Measurements from ENCODE around the gene CASQ2.
A peak's percentile ranks its signal among the peaks of the same experiment; 100 is the strongest.

Gene CASQ2

GRCh38 chr1:115726570-115726969, 41.9 kb downstream of the CASQ2 start:
- DNase-seq, result no peak

- no peak for DNase-seq
These were observed 42.4 kb downstream of the CASQ2 start for GRCh38 chr1:115726161-115726560.

- no peak for DNase-seq
These were observed 42.9 kb downstream of the CASQ2 start for GRCh38 chr1:115725600-115725999.

- no peak for DNase-seq
These were observed 44.8 kb downstream of the CASQ2 start for GRCh38 chr1:115723756-115724155.

GRCh38 chr1:115722221-115722620, 46.3 kb downstream of the CASQ2 start:
- peak; percentile 6 for DNase-seq

GRCh38 chr1:115719285-115719684, 49.2 kb downstream of the CASQ2 start:
- DNase-seq, result no peak

GRCh38 chr1:115718011-115718754, 50.3 kb downstream of the CASQ2 start:
- DNase-seq, result no peak

GRCh38 chr1:115717541-115717940, 51.0 kb downstream of the CASQ2 start:
- DNase-seq, result peak; percentile 68

GRCh38 chr1:115714572-115715141, 53.9 kb downstream of the CASQ2 start:
- peak; percentile 65 for DNase-seq

- no peak for DNase-seq
These were observed 54.6 kb downstream of the CASQ2 start for GRCh38 chr1:115713906-115714305.

GRCh38 chr1:115712911-115713609, 55.5 kb downstream of the CASQ2 start:
- DNase-seq, result peak; percentile 11

- DNase-seq, result peak; percentile 3
These were observed 57.5 kb downstream of the CASQ2 start for GRCh38 chr1:115710859-115711624.

GRCh38 chr1:115706587-115707425, 61.7 kb downstream of the CASQ2 start:
- peak; percentile 51 for DNase-seq

- no peak for DNase-seq
These were observed 62.6 kb downstream of the CASQ2 start for GRCh38 chr1:115705963-115706362.

- peak; percentile 4 for DNase-seq
These were observed 63.2 kb downstream of the CASQ2 start for GRCh38 chr1:115705085-115705951.

- no peak for DNase-seq
These were observed 65.6 kb downstream of the CASQ2 start for GRCh38 chr1:115702959-115703358.

GRCh38 chr1:115701090-115701489, 67.4 kb downstream of the CASQ2 start:
- no peak for DNase-seq

GRCh38 chr1:115697619-115698018, 70.9 kb downstream of the CASQ2 start:
- no peak for DNase-seq

- DNase-seq, result peak; percentile 7
These were observed 73.7 kb downstream of the CASQ2 start for GRCh38 chr1:115694805-115695204.

GRCh38 chr1:115692224-115692623, 76.3 kb downstream of the CASQ2 start:
- no peak for DNase-seq

GRCh38 chr1:115690972-115691371, 77.5 kb downstream of the CASQ2 start:
- no peak for DNase-seq
